Urinary bladder (tissue), 4 donors: ENCODE data around the gene AMY2B. TPM values are rescaled to one million over a fixed set of nuclear protein-coding genes. Genes with fewer than 3 reads are reported as not detected.
"Not testable (repeated sequence)": the region's sequence is repeated elsewhere in the genome, so short reads cannot be mapped to it uniquely, and the experiment has no call there.

Experiments
- DNase-seq: peaks from one replicate; pipeline ENCODE4 v3.0.0-alpha.2; 2015; ENCODE audit errors: extremely low spot score
- H3K27ac ChIP-seq: one replicate; pipeline ENCODE4 v1.5.1; 2013; ENCODE audit warnings: low read depth, mild to moderate bottlenecking, moderate library complexity
- H3K36me3 ChIP-seq: one replicate; pipeline ENCODE4 v1.6.1; 2013; ENCODE audit warnings: mild to moderate bottlenecking, moderate library complexity; ENCODE audit not compliant: insufficient read depth
- H3K4me1 ChIP-seq: one replicate; pipeline ENCODE4 v1.6.1; 2013; ENCODE audit warnings: mild to moderate bottlenecking, moderate library complexity; ENCODE audit not compliant: insufficient read depth
- H3K4me3 ChIP-seq: one replicate; pipeline ENCODE4 v1.5.1; 2013; ENCODE audit warnings: low read depth, low read length
- WGBS: extraction: QIAGEN DNeasy Blood & Tissue Kit; methylation state at CpG from one replicate; pipeline ENCODE4 v1.1.7; 2013; 5-methylcytosine and 5-hydroxymethylcytosine counted together
- polyA plus RNA-seq: library from polyadenylated mRNA; stranded (reverse); fragments of 200-250 nt; gene quantifications from one replicate; pipeline ENCODE4 v1.2.3, GENCODE V29; 2013
- total RNA-seq: library from RNA; depleted of rRNA; stranded (reverse); fragments of >200 nt; gene quantifications from one replicate; pipeline ENCODE4 v1.2.3, GENCODE V29; 2014
- donor health status: healthy with polysubstance abuse.
- donor health status: healthy.

AMY2B gene
- total and polyA plus RNA-seq, 2 donors = 11.2 to 51.0 TPM

- H3K36me3 ChIP-seq = no peaks in the 10 kb centered on the region
- DNase-seq = no peak
- no peak overlapping the region for H3K4me3 ChIP-seq
- 94% methylated on average over 7 of the region's 7 CpGs for WGBS
- no peaks in the 10 kb centered on the region for H3K4me1 ChIP-seq
- no peak overlapping the region for H3K27ac ChIP-seq
These were observed 1.9 kb upstream of the AMY2B start for GRCh38 chr1:103569493-103569892.

GRCh38 chr1:103576065-103576464 lies 4.7 kb downstream of the AMY2B start:
- H3K4me3 ChIP-seq = no peak overlapping the region
- no peak overlapping the region for H3K27ac ChIP-seq
- no peak for DNase-seq
- no peaks in the 10 kb centered on the region for H3K4me1 ChIP-seq
- no peaks in the 10 kb centered on the region for H3K36me3 ChIP-seq

GRCh38 chr1:103576784-103577183 lies 5.4 kb downstream of the AMY2B start:
- H3K36me3 ChIP-seq, H3K4me1 ChIP-seq, H3K27ac ChIP-seq, DNase-seq, H3K4me3 ChIP-seq: not testable (repeated sequence)
- 98% methylated on average over 4 of the region's 5 CpGs for WGBS

DNA sequence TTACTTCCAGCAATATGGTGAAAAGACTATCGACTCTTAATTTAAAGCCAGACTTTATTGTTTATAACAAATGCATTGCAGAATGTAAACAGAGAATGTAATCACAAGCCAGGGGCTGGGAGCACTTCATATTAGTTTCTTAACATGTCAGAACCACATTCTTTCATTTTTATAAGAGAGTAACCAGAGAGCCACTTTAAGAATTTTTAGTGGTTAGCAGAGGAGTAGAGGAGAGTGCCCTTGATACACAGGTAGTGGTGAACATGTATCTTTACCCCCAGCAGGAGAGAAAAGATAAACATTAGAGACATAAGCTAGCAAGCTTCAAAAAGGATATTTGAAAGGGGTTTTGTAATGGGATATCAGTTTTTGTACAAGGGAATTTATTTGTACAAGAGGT lies 11.1 kb downstream of the AMY2B start:
- WGBS = 23% methylated on average over 1 of the region's 1 CpG
- Histone ChIP-seq H3K4me3 (no peak overlapping the region), H3K4me1 (no peaks in the 10 kb centered on the region), H3K36me3 (no peaks in the 10 kb centered on the region), H3K27ac (no peak overlapping the region)
- DNase-seq = no peak

- Histone ChIP-seq H3K36me3 (no peaks in the 10 kb centered on the region), H3K4me3 (no peak overlapping the region), H3K4me1 (no peaks in the 10 kb centered on the region), H3K27ac (no peak overlapping the region)
- DNase-seq = no peak
- WGBS = 86% methylated on average over 3 of the region's 3 CpGs
These were observed 12.5 kb downstream of the AMY2B start for GRCh38 chr1:103583887-103584286.

DNA sequence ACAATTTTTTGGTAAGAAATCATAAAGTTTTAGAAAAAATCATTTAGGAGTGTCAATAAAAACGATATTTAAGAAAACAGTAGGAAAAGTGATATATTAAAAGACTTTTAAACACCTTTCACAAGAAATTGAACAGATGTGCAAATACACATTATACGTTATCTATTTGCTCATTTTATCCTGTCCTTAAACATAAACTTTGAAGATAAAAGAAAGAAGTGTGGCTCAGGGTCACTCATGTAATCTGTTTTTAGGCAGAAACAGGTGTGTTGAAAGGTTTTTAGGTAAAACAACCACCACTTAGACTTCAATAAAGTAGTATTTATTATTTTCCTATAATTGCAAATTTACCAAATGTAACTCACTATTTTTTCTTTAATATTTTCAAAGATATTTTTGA lies 13.1 kb downstream of the AMY2B start:
- no peaks in the 10 kb centered on the region for H3K4me1 ChIP-seq
- DNase-seq = no peak

DNA sequence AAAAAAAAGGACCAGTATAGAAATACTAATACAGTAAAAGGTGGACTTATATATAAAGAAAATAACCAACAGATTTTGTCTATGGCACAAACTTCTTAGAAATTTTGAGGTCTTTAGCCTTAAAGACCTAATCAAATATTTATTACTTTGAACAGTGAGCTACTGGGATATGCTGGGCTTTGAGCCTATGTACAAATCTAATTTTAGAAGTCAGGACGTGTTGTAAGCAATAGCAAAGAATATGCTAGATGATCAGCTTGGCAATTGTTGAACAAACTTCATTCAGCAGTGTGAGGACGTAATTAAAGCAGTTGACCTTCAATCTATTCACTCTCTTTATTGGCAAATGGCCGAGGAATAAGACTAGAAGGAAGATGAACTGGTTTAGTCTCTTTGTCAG lies 31.4 kb downstream of the AMY2B start:
- not testable (repeated sequence) for H3K27ac ChIP-seq, DNase-seq, H3K36me3 ChIP-seq, H3K4me3 ChIP-seq, H3K4me1 ChIP-seq
- no CpG with 5 or more reads among the region's 3 CpGs for WGBS

More for the DNA sequence above, 13.1 kb downstream of the AMY2B start:
- Histone ChIP-seq H3K36me3 (no peaks in the 10 kb centered on the region), H3K4me3 (no peak overlapping the region), H3K27ac (no peak overlapping the region)
- WGBS = 74% methylated on average over 2 of the region's 2 CpGs

GRCh38 chr1:103616362-103616761 lies 45.0 kb downstream of the AMY2B start:
- no peaks in the 10 kb centered on the region for H3K4me1 ChIP-seq
- WGBS = 92% methylated on average over 2 of the region's 2 CpGs
- no peak overlapping the region for H3K4me3 ChIP-seq
- no peak for DNase-seq
- H3K27ac ChIP-seq = no peak overlapping the region
- no peaks in the 10 kb centered on the region for H3K36me3 ChIP-seq

DNA sequence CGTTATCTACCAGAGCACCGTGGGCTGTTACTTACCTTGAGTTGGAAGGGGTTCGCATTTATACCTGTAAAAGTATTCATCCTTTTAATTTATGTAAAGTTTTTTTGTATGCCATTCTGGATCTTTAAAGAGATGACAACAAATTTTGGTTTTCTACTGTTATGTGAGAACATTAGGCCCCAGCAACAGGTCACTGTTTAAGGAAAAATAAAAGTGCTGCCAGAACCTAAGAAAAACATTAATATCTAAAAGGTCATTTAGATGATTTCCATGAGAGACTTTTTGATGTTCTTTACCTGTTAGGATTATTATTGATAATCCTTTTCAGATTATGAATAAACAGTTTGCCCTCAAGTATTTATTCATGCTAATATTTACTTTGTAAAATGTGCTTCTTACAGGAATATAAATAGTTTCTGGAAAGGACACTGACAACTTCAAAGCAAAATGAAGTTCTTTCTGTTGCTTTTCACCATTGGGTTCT lies 45.6 kb downstream of the AMY2B start, which contains the start of gene AMY2A:
TSS of gene AMY2A (plus strand) at position 434 of the 484 bp plus-strand sequence. CDS start at position 448, 14 bp downstream.
- H3K36me3 ChIP-seq, H3K4me3 ChIP-seq, H3K4me1 ChIP-seq, DNase-seq, H3K27ac ChIP-seq: not testable (repeated sequence)
- 88% methylated on average over 3 of the region's 3 CpGs for WGBS

DNA sequence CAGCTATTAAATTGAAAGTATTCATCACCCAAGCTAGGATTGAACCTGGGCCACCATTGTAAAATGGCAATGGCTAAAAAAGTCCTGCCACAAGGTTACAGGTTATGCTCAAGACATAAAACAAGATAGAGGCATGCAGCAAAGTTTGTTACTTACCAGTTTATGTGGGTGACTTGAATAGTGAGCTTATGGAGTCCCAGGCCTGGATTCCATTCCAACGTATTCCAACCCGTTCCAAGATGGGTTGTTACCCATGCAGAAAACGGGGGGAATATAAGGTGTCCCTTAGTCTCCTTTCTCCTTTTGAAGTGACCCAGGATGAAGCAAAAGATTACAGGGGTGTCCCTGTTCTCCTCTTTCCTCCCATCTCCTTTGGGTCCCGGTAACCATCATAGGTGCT lies 56.0 kb downstream of the AMY2B start:
- not testable (repeated sequence) for H3K4me3 ChIP-seq, DNase-seq, H3K36me3 ChIP-seq, H3K27ac ChIP-seq, H3K4me1 ChIP-seq
- WGBS = 86% methylated on average over 3 of the region's 4 CpGs

Other genes starting within 250 kb of the AMY2B start
- gene RNPC3, start 45.9 kb upstream of the AMY2B start, total RNA-seq = 44.8 TPM
- 16.0 TPM for gene RNPC3, start 45.9 kb upstream of the AMY2B start, polyA plus RNA-seq
- not detected for gene AMY2A, start 45.8 kb downstream of the AMY2B start, total RNA-seq
- gene AMY2A, start 45.8 kb downstream of the AMY2B start, polyA plus RNA-seq = not detected
- not detected for gene AMY1A, start 84.2 kb downstream of the AMY2B start, total RNA-seq
- gene AMY1A, start 84.2 kb downstream of the AMY2B start, polyA plus RNA-seq = not detected
- gene AMY1B, start 124.6 kb downstream of the AMY2B start, total RNA-seq = not detected
- not detected for gene AMY1B, start 124.6 kb downstream of the AMY2B start, polyA plus RNA-seq
- not detected for gene AMY1C, start 178.3 kb downstream of the AMY2B start, total RNA-seq
- not detected for gene AMY1C, start 178.3 kb downstream of the AMY2B start, polyA plus RNA-seq